ENCODE results near the gene SKOR1. TPM values are rescaled to one million over a fixed set of nuclear protein-coding genes. Genes with fewer than 3 reads are reported as not detected.

The SKOR1 gene
- total and polyA plus RNA-seq, 2 of the 8 experiments (the other 6 are each of a cell fraction or from before 2014, with no cell fraction given) = 0.03 to 0.11 TPM

- TF ChIP-seq CHD7 (IDR thresholded peaks at IDR 0.05; ENCODE audit: insufficient replicate concordance, low read length) (no peak), TAF7 (optimal IDR thresholded peaks at IDR 0.05; ENCODE audit: borderline replicate concordance, low read depth, low read length) (no peak), E2F6 (IDR thresholded peaks at IDR 0.05) (no peak), SP1 (IDR thresholded peaks at IDR 0.05; ENCODE audit: low read depth, low read length) (no peak)
Measured at GRCh38 chr15:67854358-67854757, 29.0 kb downstream of the SKOR1 start (continued).
